ENCODE data around the gene ITM2B. TPM values are rescaled to one million over a fixed set of nuclear protein-coding genes. Genes with fewer than 3 reads are reported as not detected.
"Not testable (repeated sequence)": the region's sequence is repeated elsewhere in the genome, so short reads cannot be mapped to it uniquely, and the experiment has no call there.

Gene ITM2B
- total and polyA plus RNA-seq, 9 donors, result 185 to 426 (median 336) TPM

DNA sequence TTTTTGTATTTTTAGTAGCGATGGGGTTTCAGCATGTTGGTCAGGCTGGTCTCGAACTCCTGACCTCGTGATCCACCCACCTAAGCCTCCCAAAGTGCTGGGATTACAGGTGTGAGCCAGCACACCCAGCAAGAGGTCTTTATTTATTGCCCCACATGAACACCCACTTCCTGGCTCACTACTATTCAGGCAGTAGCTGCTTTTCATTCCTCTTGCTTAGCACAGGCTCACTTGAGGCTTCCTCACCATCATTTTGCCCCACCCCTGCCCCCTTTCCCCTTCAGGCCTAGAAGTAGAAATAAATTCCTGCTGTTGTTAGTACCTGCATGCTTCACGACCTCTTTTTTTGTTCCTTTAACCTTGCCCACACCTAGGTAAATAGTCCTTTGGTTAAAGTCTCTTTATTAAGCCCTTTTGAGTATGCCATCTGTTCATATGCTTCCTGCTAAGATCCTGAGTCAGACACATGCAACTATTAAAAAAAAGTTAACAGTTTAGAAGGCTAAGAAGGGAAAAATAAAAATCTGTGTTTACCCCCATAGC, 33.5 kb upstream of the ITM2B start:
- Histone ChIP-seq H3K27me3 (ENCODE audit: control insufficient read depth, insufficient read depth, low read length) (no peaks in the 10 kb centered on the region), H3K4me1 (ENCODE audit: control insufficient read depth, insufficient read depth, low read length) (no peaks in the 10 kb centered on the region), H3K27ac (ENCODE audit: low read length) (no peak overlapping the region), H3K36me3 (ENCODE audit: control insufficient read depth, insufficient read depth, low read length) (no peaks in the 10 kb centered on the region), H3K9me3 (replicated peaks; ENCODE audit: control insufficient read depth, low read depth, low read length) (no peaks in the 10 kb centered on the region), H3K4me3 (ENCODE audit: low read length) (no peak overlapping the region)
- 88% methylated on average over 3 of the region's 4 CpGs for WGBS (ENCODE audit: insufficient coverage)
- DNase-seq, result no peak

DNA sequence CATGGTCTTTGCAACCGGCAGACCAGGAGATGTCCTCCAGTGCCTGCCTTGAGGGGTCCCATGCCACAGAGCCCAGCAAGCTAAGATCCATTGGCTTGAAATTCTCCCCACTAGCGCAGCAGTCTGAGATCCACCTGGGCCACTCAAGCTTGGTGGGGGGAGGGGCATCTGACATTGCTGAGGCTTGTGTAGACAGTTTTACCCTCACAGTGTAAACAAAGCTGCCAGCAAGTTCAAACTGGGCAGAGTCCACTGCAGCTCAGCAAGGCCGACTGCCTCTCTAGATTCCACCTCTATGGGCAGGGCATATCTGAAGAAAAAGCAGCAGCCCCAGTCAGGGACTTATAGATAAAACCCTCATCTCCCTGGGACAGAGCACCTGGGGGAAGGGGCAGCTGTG, 32.0 kb upstream of the ITM2B start:
- H3K36me3 ChIP-seq (ENCODE audit: control insufficient read depth, insufficient read depth, low read length), result no peaks in the 10 kb centered on the region
- WGBS (ENCODE audit: insufficient coverage), result 86% methylated on average over 1 of the region's 3 CpGs
- H3K9me3 ChIP-seq (replicated peaks; ENCODE audit: control insufficient read depth, low read depth, low read length), result no peaks in the 10 kb centered on the region
- H3K27ac ChIP-seq (ENCODE audit: low read length), result no peak overlapping the region
- H3K27me3 ChIP-seq (ENCODE audit: control insufficient read depth, insufficient read depth, low read length), result no peaks in the 10 kb centered on the region
- no peaks in the 10 kb centered on the region for H3K4me1 ChIP-seq (ENCODE audit: control insufficient read depth, insufficient read depth, low read length)
- DNase-seq, result no peak
- H3K4me3 ChIP-seq (ENCODE audit: low read length), result no peak overlapping the region

DNA sequence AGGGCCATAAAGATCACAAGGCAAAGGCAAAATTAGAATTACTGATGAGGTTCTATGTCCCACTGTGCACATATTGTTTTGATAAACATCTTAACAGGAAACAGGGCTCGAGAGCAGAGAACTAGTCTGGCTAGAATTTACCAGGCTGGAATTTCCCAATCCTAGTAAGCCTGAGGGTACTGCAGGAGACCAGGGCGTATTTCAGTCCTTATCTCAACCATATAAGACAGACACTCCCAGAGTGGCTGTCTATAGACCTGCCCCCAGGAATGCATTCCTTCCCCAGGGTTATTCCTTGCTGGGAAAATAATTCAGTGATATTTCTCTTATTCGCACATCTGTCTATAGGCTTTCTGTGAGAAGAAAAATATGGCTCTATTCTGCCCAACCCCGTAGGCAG, 25.8 kb upstream of the ITM2B start:
- H3K36me3 ChIP-seq (ENCODE audit: control insufficient read depth, insufficient read depth, low read length); H3K4me3 ChIP-seq (ENCODE audit: low read length); DNase-seq; H3K27me3 ChIP-seq (ENCODE audit: control insufficient read depth, insufficient read depth, low read length); H3K27ac ChIP-seq (ENCODE audit: low read length); H3K9me3 ChIP-seq (replicated peaks; ENCODE audit: control insufficient read depth, low read depth, low read length); H3K4me1 ChIP-seq (ENCODE audit: control insufficient read depth, insufficient read depth, low read length): not testable (repeated sequence)
- 83% methylated on average over 3 of the region's 4 CpGs for WGBS (ENCODE audit: insufficient coverage)

- no peaks in the 10 kb centered on the region for H3K36me3 ChIP-seq (ENCODE audit: control insufficient read depth, insufficient read depth, low read length)
- no CpG with 5 or more reads among the region's 3 CpGs for WGBS (ENCODE audit: insufficient coverage)
These were observed 22.8 kb upstream of the ITM2B start for GRCh38 chr13:48210178-48210577.

GRCh38 chr13:48214519-48215121, 18.4 kb upstream of the ITM2B start:
- WGBS (ENCODE audit: insufficient coverage), result no CpG with 5 or more reads among the region's 1 CpG
- H3K4me1 ChIP-seq (ENCODE audit: control insufficient read depth, insufficient read depth, low read length), result no peaks in the 10 kb centered on the region
- H3K4me3 ChIP-seq (ENCODE audit: low read length), result no peak overlapping the region
- no peaks in the 10 kb centered on the region for H3K9me3 ChIP-seq (replicated peaks; ENCODE audit: control insufficient read depth, low read depth, low read length)
- no peak overlapping the region for H3K27ac ChIP-seq (ENCODE audit: low read length)
- H3K27me3 ChIP-seq (ENCODE audit: control insufficient read depth, insufficient read depth, low read length), result no peaks in the 10 kb centered on the region
- no peak for DNase-seq
- H3K36me3 ChIP-seq (ENCODE audit: control insufficient read depth, insufficient read depth, low read length), result no peaks in the 10 kb centered on the region

More at GRCh38 chr13:48210178-48210577, 22.8 kb upstream of the ITM2B start:
- Histone ChIP-seq H3K27me3 (ENCODE audit: control insufficient read depth, insufficient read depth, low read length) (no peaks in the 10 kb centered on the region), H3K4me1 (ENCODE audit: control insufficient read depth, insufficient read depth, low read length) (no peaks in the 10 kb centered on the region), H3K27ac (ENCODE audit: low read length) (no peak overlapping the region), H3K4me3 (ENCODE audit: low read length) (no peak overlapping the region), H3K9me3 (replicated peaks; ENCODE audit: control insufficient read depth, low read depth, low read length) (no peaks in the 10 kb centered on the region)
- no peak for DNase-seq

- not testable (repeated sequence) for H3K4me1 ChIP-seq (ENCODE audit: control insufficient read depth, insufficient read depth, low read length); H3K9me3 ChIP-seq (replicated peaks; ENCODE audit: control insufficient read depth, low read depth, low read length); H3K27me3 ChIP-seq (ENCODE audit: control insufficient read depth, insufficient read depth, low read length); H3K4me3 ChIP-seq (ENCODE audit: low read length); DNase-seq; H3K27ac ChIP-seq (ENCODE audit: low read length); H3K36me3 ChIP-seq (ENCODE audit: control insufficient read depth, insufficient read depth, low read length)
- WGBS (ENCODE audit: insufficient coverage), result no CpG with 5 or more reads among the region's 1 CpG
These were observed 17.3 kb upstream of the ITM2B start for GRCh38 chr13:48215511-48216203.

DNA sequence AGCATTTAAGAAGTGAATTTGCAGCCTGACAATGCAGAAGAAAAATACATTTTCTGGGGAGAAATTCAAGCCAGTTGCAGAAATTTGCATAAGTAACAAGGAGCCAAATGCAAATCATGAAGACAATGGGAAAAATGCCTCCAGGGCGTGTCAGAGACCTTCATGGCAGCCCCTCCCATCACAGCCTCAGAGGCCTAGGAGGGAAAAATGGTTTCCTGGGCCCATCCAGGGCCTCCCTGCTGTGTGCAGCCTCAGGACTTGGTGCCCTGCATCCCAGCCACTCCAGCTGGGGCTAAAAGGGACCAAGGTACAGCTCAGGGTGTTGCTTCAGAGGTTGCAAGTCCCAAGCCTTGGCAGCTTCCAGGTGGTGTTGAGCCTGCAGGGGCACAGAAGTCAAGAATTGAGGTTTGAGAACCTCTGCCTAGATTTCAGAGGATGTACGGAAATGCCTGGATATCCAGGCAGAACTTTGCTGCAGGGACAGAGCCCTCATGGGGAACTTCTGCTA, 16.7 kb upstream of the ITM2B start:
- Histone ChIP-seq H3K4me3 (ENCODE audit: low read length) (no peak overlapping the region), H3K27ac (ENCODE audit: low read length) (no peak overlapping the region), H3K36me3 (ENCODE audit: control insufficient read depth, insufficient read depth, low read length) (no peaks in the 10 kb centered on the region), H3K27me3 (ENCODE audit: control insufficient read depth, insufficient read depth, low read length) (no peaks in the 10 kb centered on the region), H3K4me1 (ENCODE audit: control insufficient read depth, insufficient read depth, low read length) (no peaks in the 10 kb centered on the region), H3K9me3 (replicated peaks; ENCODE audit: control insufficient read depth, low read depth, low read length) (no peaks in the 10 kb centered on the region)
- 100% methylated on average over 1 of the region's 2 CpGs for WGBS (ENCODE audit: insufficient coverage)
- no peak for DNase-seq

DNA sequence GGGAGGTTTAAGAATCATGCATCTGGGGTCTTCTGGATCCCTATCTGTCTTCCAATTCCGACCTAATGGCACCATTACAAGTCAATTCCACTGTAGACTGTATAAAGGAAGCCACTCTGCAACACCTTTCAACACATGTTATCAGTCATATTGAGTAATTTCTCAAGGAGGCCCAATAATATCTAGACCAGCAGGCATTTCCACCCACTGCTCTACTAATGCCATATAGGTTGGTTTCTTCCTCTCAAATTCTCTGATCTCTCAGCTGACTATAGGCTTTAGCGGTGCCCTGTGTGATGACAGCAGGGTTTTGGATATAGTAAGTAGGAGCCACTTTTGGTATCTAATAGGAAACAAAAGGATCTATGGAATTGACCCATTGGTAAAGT, 12.4 kb upstream of the ITM2B start:
- Histone ChIP-seq H3K27me3 (ENCODE audit: control insufficient read depth, insufficient read depth, low read length) (no peaks in the 10 kb centered on the region), H3K27ac (ENCODE audit: low read length) (no peak overlapping the region), H3K4me1 (ENCODE audit: control insufficient read depth, insufficient read depth, low read length) (no peaks in the 10 kb centered on the region), H3K36me3 (ENCODE audit: control insufficient read depth, insufficient read depth, low read length) (no peaks in the 10 kb centered on the region), H3K9me3 (replicated peaks; ENCODE audit: control insufficient read depth, low read depth, low read length) (no peaks in the 10 kb centered on the region), H3K4me3 (ENCODE audit: low read length) (no peak overlapping the region)
- no CpG with 5 or more reads among the region's 2 CpGs for WGBS (ENCODE audit: insufficient coverage)
- no peak for DNase-seq

GRCh38 chr13:48220981-48221685, 11.9 kb upstream of the ITM2B start:
- Histone ChIP-seq H3K36me3 (ENCODE audit: control insufficient read depth, insufficient read depth, low read length) (no peaks in the 10 kb centered on the region), H3K27me3 (ENCODE audit: control insufficient read depth, insufficient read depth, low read length) (no peaks in the 10 kb centered on the region), H3K4me3 (ENCODE audit: low read length) (no peak overlapping the region), H3K9me3 (replicated peaks; ENCODE audit: control insufficient read depth, low read depth, low read length) (no peaks in the 10 kb centered on the region), H3K27ac (ENCODE audit: low read length) (peak overlapping the region; percentile 54), H3K4me1 (ENCODE audit: control insufficient read depth, insufficient read depth, low read length) (no peaks in the 10 kb centered on the region)
- no peak for DNase-seq
- WGBS (ENCODE audit: insufficient coverage), result 61% methylated on average over 3 of the region's 8 CpGs

DNA sequence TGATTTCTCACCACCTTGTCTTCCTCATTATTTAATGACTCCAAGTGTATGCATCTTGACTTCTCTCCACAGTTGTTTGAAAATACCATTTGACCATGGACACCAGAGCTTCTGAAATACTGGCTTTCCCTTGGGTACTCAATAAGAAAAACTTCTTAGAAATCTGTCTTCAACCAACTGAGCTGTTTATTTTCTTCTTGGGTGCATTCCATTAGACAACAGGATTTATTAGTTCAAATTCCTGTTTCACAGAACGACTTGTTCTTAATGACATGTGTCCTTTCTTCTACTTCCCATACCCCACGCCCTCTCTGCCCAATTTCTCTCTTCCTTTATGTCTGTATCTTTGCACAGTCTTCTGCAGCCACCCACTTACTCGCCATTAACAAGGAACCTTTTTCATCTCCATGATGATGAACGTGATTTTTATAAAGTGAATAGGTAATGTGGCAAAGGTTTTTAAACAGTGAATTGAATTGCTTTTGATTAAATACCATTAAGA, 11.3 kb upstream of the ITM2B start:
- Histone ChIP-seq H3K4me3 (ENCODE audit: low read length) (no peak overlapping the region), H3K27ac (ENCODE audit: low read length) (peak overlapping the region; percentile 54), H3K4me1 (ENCODE audit: control insufficient read depth, insufficient read depth, low read length) (no peaks in the 10 kb centered on the region), H3K36me3 (ENCODE audit: control insufficient read depth, insufficient read depth, low read length) (no peaks in the 10 kb centered on the region), H3K9me3 (replicated peaks; ENCODE audit: control insufficient read depth, low read depth, low read length) (no peaks in the 10 kb centered on the region), H3K27me3 (ENCODE audit: control insufficient read depth, insufficient read depth, low read length) (no peaks in the 10 kb centered on the region)
- no peak for DNase-seq
- 43% methylated on average over 2 of the region's 4 CpGs for WGBS (ENCODE audit: insufficient coverage)

All from muscle of leg (tissue), 11 donors.